ENCODE results near the gene EIF4G3. TPM values are rescaled to one million over a fixed set of nuclear protein-coding genes. Genes with fewer than 3 reads are reported as not detected.

Gene EIF4G3
- total RNA-seq, 1 experiment from 2014 or later = 72.0 TPM

- Histone ChIP-seq H3K27ac (ENCODE audit: insufficient read length, low read depth, low read length) (no peak overlapping the region), H4K8ac (replicated peaks; ENCODE audit: insufficient read length, low read depth, low read length) (no peak overlapping the region), H3K18ac (ENCODE audit: insufficient read length, low read depth, low read length) (no peak overlapping the region), H3K4me1 (ENCODE audit: insufficient read depth, low read length) (peaks cover 3% of the 10 kb centered on the region; the same call in 1 of the 2 replicates), H3K23me2 (ENCODE audit: insufficient read length, low read depth, low read length, poor library complexity, severe bottlenecking) (no peaks in the 10 kb centered on the region), H3K79me1 (ENCODE audit: insufficient read depth, low read depth, low read length, poor library complexity, severe bottlenecking) (no peaks in the 10 kb centered on the region), H4K5ac (ENCODE audit: insufficient read length, low read depth, low read length) (no peak overlapping the region), H3K56ac (ENCODE audit: insufficient read length, low read depth, low read length) (no peak overlapping the region), H2BK15ac (ENCODE audit: low read depth, low read length) (no peak overlapping the region), H2BK5ac (ENCODE audit: insufficient read length, low read length) (no peak overlapping the region), H2BK12ac (ENCODE audit: insufficient read length, low read depth, low read length) (no peak overlapping the region), H2AFZ (ENCODE audit: low read length) (no peak overlapping the region), H2BK120ac (ENCODE audit: low read depth, low read length, poor library complexity, severe bottlenecking) (no peak overlapping the region), H3K27me3 (ENCODE audit: insufficient read depth, low read length) (no peaks in the 10 kb centered on the region; the same call in 1 of the 2 replicates), H3K4ac (ENCODE audit: low read depth, low read length) (no peak overlapping the region), H3T11ph (ENCODE audit: low read length) (no peak overlapping the region), H4K91ac (ENCODE audit: insufficient read length, low read depth, low read length) (no peak overlapping the region), H3K9ac (ENCODE audit: extremely low read depth, insufficient read length, low read length) (no peak overlapping the region), H4K20me1 (ENCODE audit: control insufficient read depth, insufficient read depth, insufficient read length) (no peaks in the 10 kb centered on the region), H3K14ac (ENCODE audit: insufficient read depth, low read length) (no peak overlapping the region), H2BK20ac (ENCODE audit: low read depth, low read length, poor library complexity, severe bottlenecking) (no peak overlapping the region), H3K79me2 (ENCODE audit: insufficient read depth, low read length) (no peaks in the 10 kb centered on the region), H3K23ac (ENCODE audit: insufficient read length, low read depth, low read length) (no peak overlapping the region), H3K4me2 (ENCODE audit: insufficient read depth, insufficient read length, low read length) (no peak overlapping the region), H3K9me3 (ENCODE audit: control insufficient read depth, low read depth, low read length) (no peaks in the 10 kb centered on the region), H2AK5ac (ENCODE audit: insufficient read length, low read length) (no peak overlapping the region)
- no peak overlapping the region for H3K27ac Mint-ChIP-seq
- peaks cover 0 to 3% (median 0%) of the 10 kb centered on the region in 3 experiments; a peak in 4 of 7 replicates for H3K36me3 Mint-ChIP-seq (ENCODE audit: insufficient read depth in 1 of 3, low read depth in 3 of 3)
- no peaks in the 10 kb centered on the region for H3K9me3 Mint-ChIP-seq
- H3K4me3 Mint-ChIP-seq = no peak overlapping the region
- DNase-seq = no peak
- no peak for TF ChIP-seq CTCF (conservative IDR thresholded peaks at IDR 0.05)
- no peaks in the 10 kb centered on the region for H3K27me3 Mint-ChIP-seq (ENCODE audit: low read depth)
- H3K4me1 Mint-ChIP-seq = peaks cover 6 to 7% of the 10 kb centered on the region in 2 experiments; a peak in 3 of 4 replicates
These were observed 107.8 kb downstream of the EIF4G3 start for GRCh38 chr1:21068937-21069336.
